Astrocyte (in vitro differentiated cells and primary cell): ENCODE measurements around the gene LRIT2. TPM values are rescaled to one million over a fixed set of nuclear protein-coding genes. Genes with fewer than 3 reads are reported as not detected.

Experiments used
- total RNA-seq: library from RNA; stranded (reverse); gene quantifications from 2 replicates; pipeline ENCODE4 v1.2.1, GENCODE V29; 2021

The LRIT2 gene
- total RNA-seq, 1 donor from 2014 or later, result not detected

Other genes starting within 250 kb of the LRIT2 start
- 128 and 143 TPM in 2 replicates for gene GHITM, start 86.0 kb downstream of the LRIT2 start, total RNA-seq
- not detected in 2 replicates for gene GPR15LG, start 51.7 kb downstream of the LRIT2 start, total RNA-seq
- gene CDHR1, start 31.0 kb downstream of the LRIT2 start, total RNA-seq, result 0.41 and 0.75 TPM in 2 replicates
- gene LRIT1, start 16.0 kb upstream of the LRIT2 start, total RNA-seq, result not detected in 2 replicates
- gene RGR, start 19.5 kb upstream of the LRIT2 start, total RNA-seq, result not detected in 2 replicates
- 97.6 and 100 TPM in 2 replicates for gene CCSER2, start 103.0 kb upstream of the LRIT2 start, total RNA-seq